ENCODE results near the gene SLC17A2.

SLC17A2 gene

GRCh38 chr6:25956226-25956625 is 25.7 kb upstream of the SLC17A2 start:
- H3K9me3 Mint-ChIP-seq = peaks cover 22% of the 10 kb centered on the region
- TF ChIP-seq CTCF (IDR thresholded peaks at IDR 0.05; ENCODE audit: unreplicated experiment in 3 of 3) = no peak

GRCh38 chr6:25954756-25955155 is 24.3 kb upstream of the SLC17A2 start:
- H3K36me3 Mint-ChIP-seq (ENCODE audit: low read depth) = no peaks in the 10 kb centered on the region
- peaks cover 19% of the 10 kb centered on the region for H3K9me3 Mint-ChIP-seq
- no peak for TF ChIP-seq CTCF (IDR thresholded peaks at IDR 0.05; ENCODE audit: unreplicated experiment in 3 of 3)
- no peak overlapping the region for H3K4me3 Mint-ChIP-seq
- no peaks in the 10 kb centered on the region for H3K27me3 Mint-ChIP-seq (ENCODE audit: low read depth)
- H3K27ac Mint-ChIP-seq = no peak overlapping the region
- peaks cover 15% of the 10 kb centered on the region for H3K4me1 Mint-ChIP-seq

More at GRCh38 chr6:25956226-25956625, 25.7 kb upstream of the SLC17A2 start:
- no peaks in the 10 kb centered on the region for H3K27me3 Mint-ChIP-seq (ENCODE audit: low read depth)
- H3K27ac Mint-ChIP-seq = peak overlapping the region; percentile 25 to 54 (median 45)
- H3K4me1 Mint-ChIP-seq = peaks cover 27% of the 10 kb centered on the region
- H3K36me3 Mint-ChIP-seq (ENCODE audit: low read depth) = no peaks in the 10 kb centered on the region
- peak overlapping the region in 1 of 3 experiments; percentile 14 for H3K4me3 Mint-ChIP-seq

GRCh38 chr6:25953733-25954132 is 23.2 kb upstream of the SLC17A2 start:
- Mint-ChIP-seq H3K36me3 (ENCODE audit: low read depth) (no peaks in the 10 kb centered on the region), H3K4me3 (no peak overlapping the region), H3K27me3 (ENCODE audit: low read depth) (no peaks in the 10 kb centered on the region), H3K4me1 (peaks cover 6% of the 10 kb centered on the region), H3K9me3 (peaks cover 12% of the 10 kb centered on the region), H3K27ac (no peak overlapping the region)
- no peak for TF ChIP-seq CTCF (IDR thresholded peaks at IDR 0.05; ENCODE audit: unreplicated experiment in 3 of 3)

- TF ChIP-seq CTCF (IDR thresholded peaks at IDR 0.05; ENCODE audit: unreplicated experiment in 3 of 3) = no peak
- no peak overlapping the region for H3K4me3 Mint-ChIP-seq
- H3K27ac Mint-ChIP-seq = no peak overlapping the region
- no peaks in the 10 kb centered on the region for H3K4me1 Mint-ChIP-seq
- H3K9me3 Mint-ChIP-seq = peaks cover 8% of the 10 kb centered on the region
- H3K36me3 Mint-ChIP-seq (ENCODE audit: low read depth) = no peaks in the 10 kb centered on the region
- no peaks in the 10 kb centered on the region for H3K27me3 Mint-ChIP-seq (ENCODE audit: low read depth)
Measured at GRCh38 chr6:25952535-25952934, 22.0 kb upstream of the SLC17A2 start.

GRCh38 chr6:25951296-25952032 is 21.0 kb upstream of the SLC17A2 start:
- Mint-ChIP-seq H3K27me3 (ENCODE audit: low read depth) (no peaks in the 10 kb centered on the region), H3K36me3 (ENCODE audit: low read depth) (no peaks in the 10 kb centered on the region), H3K9me3 (peaks cover 6% of the 10 kb centered on the region), H3K27ac (no peak overlapping the region), H3K4me3 (no peak overlapping the region), H3K4me1 (no peaks in the 10 kb centered on the region)
- TF ChIP-seq CTCF (IDR thresholded peaks at IDR 0.05; ENCODE audit: unreplicated experiment in 3 of 3) = no peak

- no peaks in the 10 kb centered on the region for H3K36me3 Mint-ChIP-seq (ENCODE audit: low read depth)
- no peak for TF ChIP-seq CTCF (IDR thresholded peaks at IDR 0.05; ENCODE audit: unreplicated experiment in 3 of 3)
- H3K4me1 Mint-ChIP-seq = no peaks in the 10 kb centered on the region
- peaks cover 10% of the 10 kb centered on the region for H3K9me3 Mint-ChIP-seq
- no peak overlapping the region for H3K4me3 Mint-ChIP-seq
- no peak overlapping the region for H3K27ac Mint-ChIP-seq
- H3K27me3 Mint-ChIP-seq (ENCODE audit: low read depth) = no peaks in the 10 kb centered on the region
Measured at GRCh38 chr6:25950297-25950696, 19.8 kb upstream of the SLC17A2 start.
